Hematopoietic multipotent progenitor cell treated with erythropoietin and hydrocortisone succinate and interleukin-3 and kit ligand, for 17 days (in vitro differentiated cells): ENCODE measurements around the gene STK31.
"Not testable (repeated sequence)": the region's sequence is repeated elsewhere in the genome, so short reads cannot be mapped to it uniquely, and the experiment has no call there.

Experiments used
- DNase-seq: peaks from one replicate; pipeline ENCODE4 v3.0.0-alpha.2; 2015; ENCODE audit warnings: low spot score

Gene STK31

GRCh38 chr7:23802720-23803397 lies 92.8 kb downstream of the STK31 start:
- DNase-seq = no peak

- DNase-seq = no peak
Measured at GRCh38 chr7:23804707-23805106, 94.7 kb downstream of the STK31 start.

- no peak for DNase-seq
Measured at GRCh38 chr7:23808421-23808820, 98.4 kb downstream of the STK31 start.

- DNase-seq = no peak
Measured at GRCh38 chr7:23810099-23810498, 100.1 kb downstream of the STK31 start.

DNA sequence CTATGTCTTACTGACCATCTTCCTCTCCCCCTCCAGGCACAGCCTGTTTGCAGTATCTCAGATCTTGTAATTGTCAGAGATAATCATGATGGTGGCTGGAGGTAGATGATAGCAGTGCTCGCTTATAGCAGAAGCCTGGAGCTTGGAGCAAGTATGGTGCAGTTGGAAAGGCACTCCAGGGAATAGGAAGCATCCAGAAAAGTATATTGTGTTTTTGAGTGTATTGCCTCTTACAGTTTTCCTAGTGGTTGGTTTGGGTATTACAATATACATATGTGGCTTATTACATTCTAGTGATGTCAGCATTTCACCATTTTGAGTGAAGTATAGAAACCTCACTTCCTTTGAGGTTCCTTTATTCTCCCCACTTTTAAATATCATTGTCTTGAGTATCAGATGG lies 101.5 kb downstream of the STK31 start:
- no peak for DNase-seq

DNA sequence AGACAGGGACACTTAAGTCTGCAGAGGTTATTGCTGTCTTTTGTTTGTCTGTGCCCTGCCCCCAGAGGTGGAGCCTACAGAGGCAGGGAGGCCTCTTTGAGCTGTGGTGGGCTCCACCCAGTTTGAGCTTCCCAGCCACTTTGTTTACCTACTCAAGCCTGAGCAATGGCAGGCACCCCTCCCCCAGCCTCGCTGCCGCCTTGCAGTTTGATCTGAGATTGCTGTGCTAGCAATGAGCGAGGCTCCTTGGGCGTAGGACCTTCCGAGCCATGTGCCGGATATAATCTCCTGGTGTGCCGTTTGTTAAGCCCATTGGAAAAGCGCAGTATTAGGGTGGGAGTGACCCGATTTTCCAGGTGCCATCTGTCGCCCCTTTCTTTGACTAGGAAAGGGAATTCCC lies 118.1 kb downstream of the STK31 start:
- not testable (repeated sequence) for DNase-seq

GRCh38 chr7:23832733-23833132 lies 122.7 kb downstream of the STK31 start:
- not testable (repeated sequence) for DNase-seq

GRCh38 chr7:23833405-23833804 lies 123.4 kb downstream of the STK31 start:
- DNase-seq = no peak

DNA sequence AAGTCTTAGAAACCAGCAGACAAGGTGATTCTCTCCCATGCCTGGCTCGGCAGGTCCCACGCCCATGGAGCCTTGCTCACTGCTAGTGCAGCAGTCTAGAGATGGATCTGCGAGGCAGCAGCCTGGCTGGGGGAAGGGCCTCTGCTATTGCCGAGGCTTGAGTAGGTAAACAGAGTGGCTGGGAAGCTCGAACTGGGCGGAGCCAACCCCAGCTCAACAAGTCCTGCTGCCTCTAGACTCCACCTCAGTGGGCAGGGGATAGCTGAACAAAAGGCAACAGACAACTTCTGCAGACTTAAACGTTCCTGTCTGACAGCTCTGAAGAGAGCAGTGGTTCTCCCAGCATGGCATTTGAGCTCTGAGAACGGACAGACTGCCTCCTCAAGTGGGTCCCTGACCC lies 134.8 kb downstream of the STK31 start:
- not testable (repeated sequence) for DNase-seq

DNA sequence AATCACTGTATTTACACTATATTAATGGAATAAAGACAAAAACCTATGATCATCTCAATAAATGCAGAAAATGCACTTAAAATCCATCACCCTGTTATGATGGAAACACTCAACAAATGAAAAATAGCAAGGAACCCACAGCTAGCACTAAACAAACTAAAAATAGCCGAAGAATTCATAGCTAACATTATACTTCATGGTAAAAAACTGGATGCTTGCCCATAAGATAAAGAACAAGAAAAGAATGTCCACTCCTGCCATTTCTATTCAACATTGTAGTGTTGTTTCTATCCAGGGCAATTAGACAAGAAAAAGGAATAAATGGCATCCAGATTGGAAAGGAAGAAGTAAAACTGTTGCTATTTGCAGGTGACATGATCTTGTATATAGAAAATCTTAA lies 142.1 kb downstream of the STK31 start:
- DNase-seq = no peak

DNA sequence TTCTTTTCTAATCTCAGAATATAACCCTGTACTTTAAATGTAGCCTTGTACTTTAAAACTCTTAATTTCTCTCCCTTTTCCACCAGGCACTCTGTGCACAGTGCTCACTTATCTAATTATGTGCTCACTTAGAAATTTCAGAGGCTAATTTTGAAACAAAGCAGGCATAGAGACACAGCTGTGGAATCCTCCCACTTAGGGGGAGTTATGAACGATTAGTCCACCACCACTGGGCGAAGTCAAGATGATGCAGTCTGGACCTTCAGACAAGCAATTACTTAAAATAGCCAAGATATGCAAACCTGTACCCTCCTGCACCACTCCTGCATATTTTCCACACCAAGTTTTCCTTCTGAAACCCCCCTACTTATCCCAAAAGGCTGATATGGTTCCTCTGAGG lies 143.0 kb downstream of the STK31 start:
- no peak for DNase-seq

DNA sequence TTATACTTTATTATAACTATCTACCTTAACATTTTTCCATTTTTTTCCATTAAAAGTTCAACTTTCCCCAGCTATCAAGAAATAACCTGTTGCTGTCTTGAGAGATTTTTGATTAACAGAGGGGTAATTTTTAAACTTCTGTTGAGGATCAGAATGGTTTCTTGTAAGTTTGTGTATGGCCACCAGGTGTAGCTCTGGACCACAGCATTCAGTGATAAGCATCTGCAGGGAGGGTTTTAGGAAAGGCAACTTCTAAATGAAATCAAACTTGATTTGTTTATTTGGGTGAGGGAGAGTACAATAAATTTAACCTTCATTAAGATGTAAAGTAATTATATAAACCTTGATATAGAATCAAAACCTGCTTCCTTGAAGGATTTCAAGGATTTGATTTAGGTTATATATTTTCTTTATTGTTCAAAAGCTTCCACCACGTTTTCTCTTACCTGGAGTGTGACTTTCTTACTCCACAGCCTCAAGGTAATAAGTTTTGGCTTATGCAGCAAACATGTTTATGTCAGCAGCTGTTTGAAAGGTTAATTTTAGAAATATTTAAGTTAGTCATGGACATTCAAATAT lies 153.3 kb downstream of the STK31 start:
- DNase-seq = no peak

DNA sequence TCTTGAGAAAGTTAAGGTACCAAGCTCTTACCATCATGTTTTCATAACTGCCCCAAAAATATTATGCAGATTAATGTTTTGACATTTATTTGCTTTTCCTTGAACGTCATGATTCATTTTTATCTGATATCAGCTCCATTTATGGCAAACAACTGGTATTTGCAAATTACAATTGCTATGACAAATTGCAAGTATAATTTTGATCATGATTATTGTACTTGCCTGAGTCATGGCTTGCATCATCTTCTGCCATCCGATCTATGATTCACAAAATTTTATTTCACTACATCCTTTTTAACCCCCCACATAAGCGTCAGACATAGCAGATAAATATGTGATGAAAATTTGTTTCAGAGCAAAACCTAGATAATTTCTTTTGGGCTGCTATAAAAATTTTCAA lies 155.0 kb downstream of the STK31 start:
- no peak for DNase-seq

DNA sequence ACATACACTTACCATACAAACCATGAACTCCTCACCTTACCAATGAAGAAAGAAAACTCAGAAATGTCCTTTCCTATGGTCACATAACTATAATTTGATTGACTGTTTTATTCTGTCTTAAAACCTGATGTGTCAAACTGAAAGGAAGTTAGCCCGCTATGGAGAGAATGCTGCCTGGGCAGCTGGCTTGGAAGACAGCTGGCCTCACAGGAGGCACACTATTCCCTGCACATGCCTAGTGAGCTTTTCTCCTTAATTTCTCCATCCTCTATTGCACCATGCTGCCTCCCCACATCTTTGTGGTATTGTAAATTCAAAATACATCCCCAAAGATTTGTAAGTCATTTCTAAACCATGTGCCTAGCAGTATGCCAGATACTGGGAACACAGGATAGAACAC lies 163.3 kb downstream of the STK31 start:
- DNase-seq = no peak

DNA sequence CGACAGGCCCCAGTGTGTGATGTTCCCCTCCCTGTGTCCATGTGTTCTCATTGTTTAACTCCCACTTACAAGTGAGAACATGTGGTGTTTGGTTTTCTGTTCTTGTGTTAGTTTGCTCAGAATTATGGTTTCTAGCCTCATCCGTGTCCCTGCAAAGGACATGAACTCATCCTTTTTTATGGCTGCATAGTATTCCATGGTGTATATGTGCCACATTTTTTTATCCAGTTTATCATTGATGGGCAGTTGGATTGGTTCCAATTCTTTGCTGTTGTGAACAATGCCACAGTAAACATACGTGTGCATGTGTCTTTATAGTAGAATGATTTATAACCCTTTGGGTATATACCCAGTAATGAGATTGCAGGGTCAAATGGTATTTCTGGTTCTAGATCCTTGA lies 166.5 kb downstream of the STK31 start:
- DNase-seq = not testable (repeated sequence)
